ENCODE data around the gene CACHD1. TPM values are rescaled to one million over a fixed set of nuclear protein-coding genes. Genes with fewer than 3 reads are reported as not detected.

The CACHD1 gene
- polyA plus RNA-seq, 1 of the 3 experiments (the other 2 are of a cell fraction) = 2.2 TPM

DNA sequence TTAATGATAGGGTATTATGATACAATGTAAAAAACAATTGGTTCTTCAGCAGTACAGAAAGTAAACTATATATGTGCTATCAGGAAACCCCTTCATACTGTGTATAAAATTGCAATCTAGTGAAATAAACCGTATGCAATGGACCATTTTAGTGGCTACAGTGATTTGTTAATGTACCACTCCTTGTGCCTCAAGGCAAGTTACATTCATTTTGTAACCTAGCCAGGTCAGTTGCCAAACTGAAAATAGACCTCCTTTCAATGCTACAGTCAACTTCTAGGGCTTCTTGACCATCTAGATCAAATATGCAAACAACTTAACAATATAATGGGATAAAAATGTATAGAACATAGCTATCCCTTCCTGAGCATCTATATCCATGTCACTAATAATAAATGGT, 223.0 kb downstream of the CACHD1 start:
- no peak for DNase-seq
- Histone ChIP-seq H3K4me1 (ENCODE audit: control insufficient read depth in 1 of 2, insufficient read depth in 2 of 2, low read depth in 1 of 2, low read length in 1 of 2) (peaks cover 0 to 14% of the 10 kb centered on the region in 2 experiments; a peak in 1 of 4 replicates), H3K36me3 (replicated peaks in 1 of 2; ENCODE audit: control insufficient read depth in 1 of 2, insufficient read depth in 2 of 2, low read length in 1 of 2) (peaks cover 5 to 29% of the 10 kb centered on the region in 2 experiments), H3K9me2 (no peaks in the 10 kb centered on the region), H2AFZ (ENCODE audit: low read depth) (no peak overlapping the region), H3K79me2 (ENCODE audit: insufficient read depth) (no peaks in the 10 kb centered on the region), H3K27me3 (ENCODE audit: insufficient read depth) (no peaks in the 10 kb centered on the region), H3F3A (replicated peaks; ENCODE audit: insufficient read depth) (no peaks in the 10 kb centered on the region), H3K4me3 (ENCODE audit: low read depth in 2 of 2, low read length in 1 of 2) (no peak overlapping the region), H3K4me2 (no peak overlapping the region), H3K27ac (ENCODE audit: low read depth in 2 of 2, low read length in 1 of 2) (no peak overlapping the region), H3K9me3 (no peaks in the 10 kb centered on the region), H4K20me1 (ENCODE audit: insufficient read depth) (no peaks in the 10 kb centered on the region), H3K9ac (no peak overlapping the region)
- 54% methylated on average over 1 of the region's 1 CpG for WGBS (ENCODE audit: low lambda C conversion rate)
- CTCF ChIA-PET = interaction anchor here (1.2 to 2.1 kb wide), 3 partner anchors 17 to 132 kb away, joined by 3 to 18 read pairs (median 3); no protein-coding TSS in a partner anchor
- POLR2A ChIA-PET = no interaction called here
- TF ChIP-seq NFIC (IDR thresholded peaks at IDR 0.05; ENCODE audit: borderline replicate concordance) (no peak), YY1 (IDR thresholded peaks at IDR 0.05; ENCODE audit: low read depth) (no peak), FOXJ3 (CRISPR knock-in tag; IDR thresholded peaks at IDR 0.05) (no peak), RAD21 (IDR thresholded peaks at IDR 0.05; ENCODE audit: low read length) (no peak), SIN3A (IDR thresholded peaks at IDR 0.05; ENCODE audit: borderline replicate concordance, low read depth, low read length) (no peak), FOSL2 (IDR thresholded peaks at IDR 0.05; ENCODE audit: borderline replicate concordance, low read depth) (no peak), TEAD4 (IDR thresholded peaks at IDR 0.05; ENCODE audit: borderline replicate concordance, insufficient read depth) (no peak), MAX (IDR thresholded peaks at IDR 0.05; ENCODE audit: low read depth) (no peak), RXRA (IDR thresholded peaks at IDR 0.05; ENCODE audit: borderline replicate concordance, low read depth) (no peak), NRF1 (IDR thresholded peaks at IDR 0.05; ENCODE audit: low read depth, low read length) (no peak)
- TF ChIP-seq, protein P1, sequence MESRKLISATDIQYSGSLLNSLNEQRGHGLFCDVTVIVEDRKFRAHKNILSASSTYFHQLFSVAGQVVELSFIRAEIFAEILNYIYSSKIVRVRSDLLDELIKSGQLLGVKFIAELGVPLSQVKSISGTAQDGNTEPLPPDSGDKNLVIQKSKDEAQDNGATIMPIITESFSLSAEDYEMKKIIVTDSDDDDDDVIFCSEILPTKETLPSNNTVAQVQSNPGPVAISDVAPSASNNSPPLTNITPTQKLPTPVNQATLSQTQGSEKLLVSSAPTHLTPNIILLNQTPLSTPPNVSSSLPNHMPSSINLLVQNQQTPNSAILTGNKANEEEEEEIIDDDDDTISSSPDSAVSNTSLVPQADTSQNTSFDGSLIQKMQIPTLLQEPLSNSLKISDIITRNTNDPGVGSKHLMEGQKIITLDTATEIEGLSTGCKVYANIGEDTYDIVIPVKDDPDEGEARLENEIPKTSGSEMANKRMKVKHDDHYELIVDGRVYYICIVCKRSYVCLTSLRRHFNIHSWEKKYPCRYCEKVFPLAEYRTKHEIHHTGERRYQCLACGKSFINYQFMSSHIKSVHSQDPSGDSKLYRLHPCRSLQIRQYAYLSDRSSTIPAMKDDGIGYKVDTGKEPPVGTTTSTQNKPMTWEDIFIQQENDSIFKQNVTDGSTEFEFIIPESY (IDR thresholded peaks at IDR 0.05; ENCODE audit: borderline replicate concordance, low read depth) = no peak
- TF ChIP-seq, protein P2, sequence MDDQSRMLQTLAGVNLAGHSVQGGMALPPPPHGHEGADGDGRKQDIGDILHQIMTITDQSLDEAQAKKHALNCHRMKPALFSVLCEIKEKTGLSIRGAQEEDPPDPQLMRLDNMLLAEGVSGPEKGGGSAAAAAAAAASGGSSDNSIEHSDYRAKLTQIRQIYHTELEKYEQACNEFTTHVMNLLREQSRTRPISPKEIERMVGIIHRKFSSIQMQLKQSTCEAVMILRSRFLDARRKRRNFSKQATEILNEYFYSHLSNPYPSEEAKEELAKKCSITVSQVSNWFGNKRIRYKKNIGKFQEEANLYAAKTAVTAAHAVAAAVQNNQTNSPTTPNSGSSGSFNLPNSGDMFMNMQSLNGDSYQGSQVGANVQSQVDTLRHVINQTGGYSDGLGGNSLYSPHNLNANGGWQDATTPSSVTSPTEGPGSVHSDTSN (IDR thresholded peaks at IDR 0.05) = no peak

- Histone ChIP-seq H3K9me3 (no peaks in the 10 kb centered on the region), H3K9ac (no peak overlapping the region), H3K4me3 (ENCODE audit: low read depth in 2 of 2, low read length in 1 of 2) (no peak overlapping the region), H3K36me3 (replicated peaks in 1 of 2; ENCODE audit: control insufficient read depth in 1 of 2, insufficient read depth in 2 of 2, low read length in 1 of 2) (peaks cover 5 to 29% of the 10 kb centered on the region in 2 experiments), H3K27me3 (ENCODE audit: insufficient read depth) (no peaks in the 10 kb centered on the region), H3F3A (replicated peaks; ENCODE audit: insufficient read depth) (no peaks in the 10 kb centered on the region), H3K9me2 (no peaks in the 10 kb centered on the region), H3K79me2 (ENCODE audit: insufficient read depth) (no peaks in the 10 kb centered on the region), H3K4me1 (ENCODE audit: control insufficient read depth in 1 of 2, insufficient read depth in 2 of 2, low read depth in 1 of 2, low read length in 1 of 2) (peaks cover 0 to 13% of the 10 kb centered on the region in 2 experiments; a peak in 1 of 4 replicates), H2AFZ (ENCODE audit: low read depth) (no peak overlapping the region), H3K27ac (ENCODE audit: low read depth in 2 of 2, low read length in 1 of 2) (no peak overlapping the region), H4K20me1 (ENCODE audit: insufficient read depth) (no peaks in the 10 kb centered on the region), H3K4me2 (no peak overlapping the region)
- CTCF ChIA-PET = interaction anchor here (1.2 kb wide), 1 partner anchor 132 kb away, joined by 3 read pairs; no protein-coding TSS in a partner anchor
- POLR2A ChIA-PET = no interaction called here
- DNase-seq = no peak
- TF ChIP-seq MEF2A (IDR thresholded peaks at IDR 0.05; ENCODE audit: borderline replicate concordance, low read depth) (no peak), GABPA (IDR thresholded peaks at IDR 0.05; ENCODE audit: low read depth) (no peak), POLR2AphosphoS5 (IDR thresholded peaks at IDR 0.05; ENCODE audit: low read depth, low read length) (no peak), RAD21 (IDR thresholded peaks at IDR 0.05; ENCODE audit: low read length) (no peak), USF2 (IDR thresholded peaks at IDR 0.05; ENCODE audit: borderline replicate concordance, low read depth, low read length) (no peak)
- TF ChIP-seq, protein P3, sequence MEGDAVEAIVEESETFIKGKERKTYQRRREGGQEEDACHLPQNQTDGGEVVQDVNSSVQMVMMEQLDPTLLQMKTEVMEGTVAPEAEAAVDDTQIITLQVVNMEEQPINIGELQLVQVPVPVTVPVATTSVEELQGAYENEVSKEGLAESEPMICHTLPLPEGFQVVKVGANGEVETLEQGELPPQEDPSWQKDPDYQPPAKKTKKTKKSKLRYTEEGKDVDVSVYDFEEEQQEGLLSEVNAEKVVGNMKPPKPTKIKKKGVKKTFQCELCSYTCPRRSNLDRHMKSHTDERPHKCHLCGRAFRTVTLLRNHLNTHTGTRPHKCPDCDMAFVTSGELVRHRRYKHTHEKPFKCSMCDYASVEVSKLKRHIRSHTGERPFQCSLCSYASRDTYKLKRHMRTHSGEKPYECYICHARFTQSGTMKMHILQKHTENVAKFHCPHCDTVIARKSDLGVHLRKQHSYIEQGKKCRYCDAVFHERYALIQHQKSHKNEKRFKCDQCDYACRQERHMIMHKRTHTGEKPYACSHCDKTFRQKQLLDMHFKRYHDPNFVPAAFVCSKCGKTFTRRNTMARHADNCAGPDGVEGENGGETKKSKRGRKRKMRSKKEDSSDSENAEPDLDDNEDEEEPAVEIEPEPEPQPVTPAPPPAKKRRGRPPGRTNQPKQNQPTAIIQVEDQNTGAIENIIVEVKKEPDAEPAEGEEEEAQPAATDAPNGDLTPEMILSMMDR (IDR thresholded peaks at IDR 0.05) = no peak
- TF ChIP-seq, protein P1 (IDR thresholded peaks at IDR 0.05; ENCODE audit: borderline replicate concordance, low read depth) = no peak
- 84% methylated on average over 5 of the region's 5 CpGs for WGBS (ENCODE audit: low lambda C conversion rate)
Measured at GRCh38 chr1:64693406-64693805, 223.5 kb downstream of the CACHD1 start.
